ENCODE measurements around the gene UPF2. TPM values are rescaled to one million over a fixed set of nuclear protein-coding genes. Genes with fewer than 3 reads are reported as not detected.

UPF2 gene
- total and polyA plus RNA-seq, 10 of the 15 experiments (the other 5 are each of a cell fraction or from before 2014, with no cell fraction given), result 21.0 to 44.4 (median 25.9) TPM

GRCh38 chr10:11931038-11931437 is 111.6 kb downstream of the UPF2 start:
- H3K9ac ChIP-seq (ENCODE audit: control insufficient read depth, insufficient read depth, low read length), result no peak overlapping the region
- H3K79me2 ChIP-seq (ENCODE audit: control insufficient read depth, insufficient read depth, low read length), result no peaks in the 10 kb centered on the region
- ChIA-PET CTCF (interaction anchor here (1.0 to 1.4 kb wide), 3 partner anchors 11 to 56 kb away, joined by 3 to 5 read pairs (median 3); no protein-coding TSS in a partner anchor), RAD21 (ENCODE audit: unreplicated experiment) (no interaction called here), POLR2A (no interaction called here), SMC1A (ENCODE audit: uncharacterized antibody, unreplicated experiment) (interaction anchor here (0.7 kb wide), 1 partner anchor 622 kb away, joined by 3 read pairs; no protein-coding TSS in a partner anchor)
- TF ChIP-seq DPF2 (IDR thresholded peaks at IDR 0.05), result no peak
- TF ChIP-seq EGR1 (IDR thresholded peaks at IDR 0.05; ENCODE audit: borderline replicate concordance in 1 of 2, low read depth in 2 of 2, low read length in 2 of 2), result no peak
- no peak for TF ChIP-seq CBFB (IDR thresholded peaks at IDR 0.05; ENCODE audit: low read depth)
- TF ChIP-seq IRF4 (IDR thresholded peaks at IDR 0.05; ENCODE audit: low read depth, low read length), result no peak
- no peak for TF ChIP-seq E2F4 (IDR thresholded peaks at IDR 0.05; ENCODE audit: low read depth, low read length)
- no peaks in the 10 kb centered on the region for H4K20me1 ChIP-seq (ENCODE audit: control insufficient read depth, insufficient read depth)
- H2AFZ ChIP-seq (ENCODE audit: control insufficient read depth, low read depth, low read length), result no peak overlapping the region
- no peaks in the 10 kb centered on the region for H3K9me3 ChIP-seq (replicated peaks; ENCODE audit: control insufficient read depth, insufficient read depth, low read length)
- no peak overlapping the region for H3K27ac ChIP-seq (ENCODE audit: control insufficient read depth, insufficient read depth)
- FAIRE-seq (no peak), DNase-seq (ENCODE audit: low read depth, low spot score) (no peak), ATAC-seq (no peak)
- no peaks in the 10 kb centered on the region for H3K4me1 ChIP-seq (ENCODE audit: control insufficient read depth, insufficient read depth, low read length)
- WGBS (ENCODE audit: insufficient coverage, insufficient replicate concordance, low lambda C conversion rate, missing lambda C conversion rate), result 83% methylated on average over 4 of the region's 4 CpGs
- in situ Hi-C loops (cut with MboI), result no loop called here
- no TSS peak for BruUV-seq (replicated peaks)
- no peaks in the 10 kb centered on the region for H3K27me3 ChIP-seq (replicated peaks in 1 of 2; ENCODE audit: control insufficient read depth in 2 of 2, insufficient read depth in 2 of 2, low read length in 1 of 2)
- peaks cover 18 to 41% of the 10 kb centered on the region in 2 experiments; a peak in 3 of 4 replicates for H3K36me3 ChIP-seq (ENCODE audit: control insufficient read depth in 2 of 2, insufficient read depth in 2 of 2, low read length in 1 of 2)
- no peak overlapping the region for H3K4me2 ChIP-seq (ENCODE audit: control insufficient read depth, insufficient read depth)
- intact Hi-C loops (cut with micrococcal nuclease; ENCODE audit: unreplicated experiment), result no loop called here
- H3K4me3 ChIP-seq, result no peak overlapping the region

- SMC1A ChIA-PET (ENCODE audit: uncharacterized antibody, unreplicated experiment), result interaction anchor here (1.0 to 1.4 kb wide), 2 partner anchors 12 to 67 kb away, joined by 3 to 4 read pairs; no protein-coding TSS in a partner anchor
- in situ Hi-C loops (cut with MboI), result no loop called here
- H3K9ac ChIP-seq (ENCODE audit: control insufficient read depth, insufficient read depth, low read length), result no peak overlapping the region
- no peaks in the 10 kb centered on the region for H3K79me2 ChIP-seq (ENCODE audit: control insufficient read depth, insufficient read depth, low read length)
- CTCF ChIA-PET, result interaction anchor here (1.0 to 1.4 kb wide), 4 partner anchors 10 to 56 kb away, joined by 3 to 5 read pairs (median 3); no protein-coding TSS in a partner anchor
- H3K4me2 ChIP-seq (ENCODE audit: control insufficient read depth, insufficient read depth), result no peak overlapping the region
- H3K36me3 ChIP-seq (ENCODE audit: control insufficient read depth in 2 of 2, insufficient read depth in 2 of 2, low read length in 1 of 2), result peaks cover 18 to 39% of the 10 kb centered on the region in 2 experiments; a peak in 3 of 4 replicates
- 98% methylated on average over 8 of the region's 8 CpGs for WGBS (ENCODE audit: insufficient coverage, insufficient replicate concordance, low lambda C conversion rate, missing lambda C conversion rate)
- no peak overlapping the region for H2AFZ ChIP-seq (ENCODE audit: control insufficient read depth, low read depth, low read length)
- H3K4me1 ChIP-seq (ENCODE audit: control insufficient read depth, insufficient read depth, low read length), result no peaks in the 10 kb centered on the region
- intact Hi-C loops (cut with micrococcal nuclease; ENCODE audit: unreplicated experiment), result no loop called here
- BruUV-seq (replicated peaks), result no TSS peak
- no peaks in the 10 kb centered on the region for H3K27me3 ChIP-seq (replicated peaks in 1 of 2; ENCODE audit: control insufficient read depth in 2 of 2, insufficient read depth in 2 of 2, low read length in 1 of 2)
- no peaks in the 10 kb centered on the region for H4K20me1 ChIP-seq (ENCODE audit: control insufficient read depth, insufficient read depth)
- H3K9me3 ChIP-seq (replicated peaks; ENCODE audit: control insufficient read depth, insufficient read depth, low read length), result no peaks in the 10 kb centered on the region
- ATAC-seq (no peak), DNase-seq (ENCODE audit: low read depth, low spot score) (no peak), FAIRE-seq (no peak)
- POLR2A ChIA-PET, result no interaction called here
- RAD21 ChIA-PET (ENCODE audit: unreplicated experiment), result no interaction called here
- H3K4me3 ChIP-seq, result no peak overlapping the region
- TF ChIP-seq RCOR1 (conservative IDR thresholded peaks at IDR 0.05; ENCODE audit: low read depth, low read length) (no peak), STAT1 (conservative IDR thresholded peaks at IDR 0.05) (no peak), CREM (IDR thresholded peaks at IDR 0.05; ENCODE audit: low read depth) (no peak), RAD21 (IDR thresholded peaks at IDR 0.05; ENCODE audit: insufficient read depth, low read depth, low read length) (no peak)
- no peak overlapping the region for H3K27ac ChIP-seq (ENCODE audit: control insufficient read depth, insufficient read depth)
Observed at GRCh38 chr10:11930312-11930978, 112.2 kb downstream of the UPF2 start.

Measured in GM12878 (cell line).